ENCODE results near the gene MME. TPM values are rescaled to one million over a fixed set of nuclear protein-coding genes. Genes with fewer than 3 reads are reported as not detected.
"Not testable (repeated sequence)": the region's sequence is repeated elsewhere in the genome, so short reads cannot be mapped to it uniquely, and the experiment has no call there.

MME gene
- total RNA-seq, 2 experiments from 2014 or later = not detected

GRCh38 chr3:155211266-155211665, 131.1 kb downstream of the MME start:
- intact Hi-C loops (cut with micrococcal nuclease) = no loop called here
- H3K27ac Mint-ChIP-seq = no peak overlapping the region
- no peaks in the 10 kb centered on the region for H3K27me3 Mint-ChIP-seq
- no peaks in the 10 kb centered on the region for H3K4me1 Mint-ChIP-seq (ENCODE audit: low read depth)
- no peaks in the 10 kb centered on the region for H3K36me3 Mint-ChIP-seq (ENCODE audit: low read depth)
- no peak overlapping the region for H3K4me3 Mint-ChIP-seq
- DNase-seq = no peak
- CTCF ChIA-PET = no interaction called here
- no peak for ATAC-seq
- H3K9me3 Mint-ChIP-seq = no peaks in the 10 kb centered on the region
- POLR2A ChIA-PET = no interaction called here
- TF ChIP-seq CTCF (IDR thresholded peaks at IDR 0.05) = no peak

GRCh38 chr3:155211940-155212339, 131.8 kb downstream of the MME start:
- Mint-ChIP-seq H3K27ac (no peak overlapping the region), H3K9me3 (peaks cover under 1% of the 10 kb centered on the region), H3K4me1 (ENCODE audit: low read depth) (no peaks in the 10 kb centered on the region), H3K36me3 (ENCODE audit: low read depth) (no peaks in the 10 kb centered on the region), H3K27me3 (no peaks in the 10 kb centered on the region), H3K4me3 (no peak overlapping the region)
- ChIA-PET CTCF (no interaction called here), POLR2A (no interaction called here)
- intact Hi-C loops (cut with micrococcal nuclease) = no loop called here
- ATAC-seq = no peak
- no peak for DNase-seq
- TF ChIP-seq CTCF (IDR thresholded peaks at IDR 0.05) = no peak

DNA sequence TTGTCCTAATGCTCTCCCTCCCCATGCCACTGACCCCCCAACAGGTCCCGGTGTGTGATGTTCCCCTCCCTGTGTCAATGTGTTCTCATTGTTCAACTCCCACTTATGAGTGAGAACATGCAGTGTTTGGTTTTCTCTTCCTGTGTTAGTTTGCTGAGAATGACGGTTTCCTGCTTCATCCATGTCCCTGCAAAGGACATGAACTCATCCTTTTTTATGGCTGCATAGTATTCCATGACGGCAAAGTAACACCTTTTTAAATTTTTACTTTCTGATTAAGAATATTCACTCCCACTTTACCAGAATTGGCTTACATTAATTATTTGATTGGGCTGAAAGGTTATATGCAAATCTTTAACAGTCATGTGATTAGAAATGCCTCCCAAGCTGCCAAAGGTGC, 135.9 kb downstream of the MME start:
- CTCF ChIA-PET; H3K27ac Mint-ChIP-seq; POLR2A ChIA-PET; H3K4me3 Mint-ChIP-seq; H3K4me1 Mint-ChIP-seq (ENCODE audit: low read depth); DNase-seq; H3K36me3 Mint-ChIP-seq (ENCODE audit: low read depth); ATAC-seq; intact Hi-C loops (cut with micrococcal nuclease); H3K27me3 Mint-ChIP-seq; H3K9me3 Mint-ChIP-seq: not testable (repeated sequence)

DNA sequence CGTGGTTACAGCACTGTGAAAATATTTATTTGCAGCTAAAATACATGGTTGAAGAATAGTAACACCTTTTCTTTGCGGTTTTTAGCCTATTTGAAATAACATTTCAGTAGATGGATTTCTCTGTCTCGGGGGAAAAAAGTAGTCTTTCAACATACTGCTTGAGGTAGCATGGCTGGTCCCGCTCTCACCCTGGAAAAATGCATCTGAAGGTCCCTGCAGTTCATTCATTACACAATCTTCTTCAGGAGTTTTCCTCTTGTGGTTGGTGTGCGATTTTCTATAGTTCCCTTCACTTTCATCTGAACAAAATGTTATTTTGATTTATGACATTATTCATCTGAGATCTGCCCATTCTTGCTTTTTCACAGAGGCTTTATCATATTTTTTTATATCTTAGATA, 137.5 kb downstream of the MME start:
- no peaks in the 10 kb centered on the region for H3K27me3 Mint-ChIP-seq
- no peak overlapping the region for H3K27ac Mint-ChIP-seq
- DNase-seq (no peak), ATAC-seq (no peak)
- H3K4me3 Mint-ChIP-seq = no peak overlapping the region
- H3K9me3 Mint-ChIP-seq = peaks cover 5% of the 10 kb centered on the region
- POLR2A ChIA-PET = no interaction called here
- H3K36me3 Mint-ChIP-seq (ENCODE audit: low read depth) = no peaks in the 10 kb centered on the region
- no peaks in the 10 kb centered on the region for H3K4me1 Mint-ChIP-seq (ENCODE audit: low read depth)
- CTCF ChIA-PET = no interaction called here
- TF ChIP-seq CTCF (IDR thresholded peaks at IDR 0.05) = no peak
- intact Hi-C loops (cut with micrococcal nuclease) = no loop called here

- intact Hi-C loops (cut with micrococcal nuclease) = no loop called here
- H3K4me3 Mint-ChIP-seq = no peak overlapping the region
- H3K9me3 Mint-ChIP-seq = peaks cover 5% of the 10 kb centered on the region
- POLR2A ChIA-PET = no interaction called here
- H3K36me3 Mint-ChIP-seq (ENCODE audit: low read depth) = no peaks in the 10 kb centered on the region
- no peak for ATAC-seq
- H3K27me3 Mint-ChIP-seq = no peaks in the 10 kb centered on the region
- no peak overlapping the region for H3K27ac Mint-ChIP-seq
- TF ChIP-seq CTCF (IDR thresholded peaks at IDR 0.05) = no peak
- no peak for DNase-seq
- CTCF ChIA-PET = no interaction called here
- H3K4me1 Mint-ChIP-seq (ENCODE audit: low read depth) = no peaks in the 10 kb centered on the region
Observed at GRCh38 chr3:155218462-155218861, 138.3 kb downstream of the MME start.

DNA sequence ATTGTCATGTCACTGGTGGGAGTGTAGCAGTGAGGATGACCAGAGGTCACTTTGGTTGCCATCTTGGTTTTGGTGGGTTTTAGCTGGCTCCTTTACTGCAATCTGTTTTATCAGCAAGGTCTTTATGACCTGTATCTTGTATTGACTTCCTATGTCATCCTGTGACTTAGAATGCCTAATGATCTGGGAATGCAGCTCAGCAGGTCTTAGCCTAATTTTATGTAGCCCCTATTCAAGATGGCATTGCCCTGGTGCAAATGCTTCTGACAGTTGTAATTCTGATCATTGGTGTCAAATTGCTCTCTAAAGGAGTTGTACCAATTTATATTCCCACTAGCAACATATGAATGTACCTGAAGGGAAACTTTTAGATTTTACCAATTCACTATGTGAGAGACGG, 139.0 kb downstream of the MME start:
- no peak for TF ChIP-seq CTCF (IDR thresholded peaks at IDR 0.05)
- no peak overlapping the region for H3K4me3 Mint-ChIP-seq
- ATAC-seq (no peak), DNase-seq (no peak)
- H3K36me3 Mint-ChIP-seq (ENCODE audit: low read depth) = no peaks in the 10 kb centered on the region
- H3K4me1 Mint-ChIP-seq (ENCODE audit: low read depth) = no peaks in the 10 kb centered on the region
- H3K9me3 Mint-ChIP-seq = peaks cover 5% of the 10 kb centered on the region
- H3K27ac Mint-ChIP-seq = no peak overlapping the region
- POLR2A ChIA-PET = no interaction called here
- intact Hi-C loops (cut with micrococcal nuclease) = no loop called here
- no peaks in the 10 kb centered on the region for H3K27me3 Mint-ChIP-seq
- CTCF ChIA-PET = no interaction called here

Data from activated CD8-positive, alpha-beta T cell treated with anti-CD3 and anti-CD28 coated beads for 36 hours (primary cell).